ENCODE measurements around the gene DEK. TPM values are rescaled to one million over a fixed set of nuclear protein-coding genes. Genes with fewer than 3 reads are reported as not detected.

The DEK gene
- total RNA-seq, 1 donor from 2014 or later = 64.9 TPM

GRCh38 chr6:18264923-18265377 lies 620 bp upstream of the DEK start:
- intact Hi-C loops (cut with DNase I) = no loop called here
- TF ChIP-seq, protein P1, sequence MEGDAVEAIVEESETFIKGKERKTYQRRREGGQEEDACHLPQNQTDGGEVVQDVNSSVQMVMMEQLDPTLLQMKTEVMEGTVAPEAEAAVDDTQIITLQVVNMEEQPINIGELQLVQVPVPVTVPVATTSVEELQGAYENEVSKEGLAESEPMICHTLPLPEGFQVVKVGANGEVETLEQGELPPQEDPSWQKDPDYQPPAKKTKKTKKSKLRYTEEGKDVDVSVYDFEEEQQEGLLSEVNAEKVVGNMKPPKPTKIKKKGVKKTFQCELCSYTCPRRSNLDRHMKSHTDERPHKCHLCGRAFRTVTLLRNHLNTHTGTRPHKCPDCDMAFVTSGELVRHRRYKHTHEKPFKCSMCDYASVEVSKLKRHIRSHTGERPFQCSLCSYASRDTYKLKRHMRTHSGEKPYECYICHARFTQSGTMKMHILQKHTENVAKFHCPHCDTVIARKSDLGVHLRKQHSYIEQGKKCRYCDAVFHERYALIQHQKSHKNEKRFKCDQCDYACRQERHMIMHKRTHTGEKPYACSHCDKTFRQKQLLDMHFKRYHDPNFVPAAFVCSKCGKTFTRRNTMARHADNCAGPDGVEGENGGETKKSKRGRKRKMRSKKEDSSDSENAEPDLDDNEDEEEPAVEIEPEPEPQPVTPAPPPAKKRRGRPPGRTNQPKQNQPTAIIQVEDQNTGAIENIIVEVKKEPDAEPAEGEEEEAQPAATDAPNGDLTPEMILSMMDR (IDR thresholded peaks at IDR 0.05) = no peak
- Histone ChIP-seq H3K4me3 (peak overlapping the region; percentile 90), H3K27me3 (no peaks in the 10 kb centered on the region), H3K4me1 (peaks cover 14% of the 10 kb centered on the region), H3K27ac (peak overlapping the region; percentile 90), H3K9me3 (no peaks in the 10 kb centered on the region), H3K36me3 (no peaks in the 10 kb centered on the region)
- DNase-seq (no peak), ATAC-seq (no peak)

GRCh38 chr6:18263418-18264218 lies 712 bp downstream of the DEK start:
- Histone ChIP-seq H3K4me1 (peaks cover 15% of the 10 kb centered on the region), H3K27me3 (no peaks in the 10 kb centered on the region), H3K4me3 (peak overlapping the region; percentile 90), H3K9me3 (no peaks in the 10 kb centered on the region), H3K27ac (peak overlapping the region; percentile 90), H3K36me3 (no peaks in the 10 kb centered on the region)
- ATAC-seq (no peak), DNase-seq (no peak)
- intact Hi-C loops (cut with DNase I) = no loop called here
- TF ChIP-seq, protein P1 (IDR thresholded peaks at IDR 0.05) = no peak

GRCh38 chr6:18262702-18263417 lies 1.5 kb downstream of the DEK start:
- Histone ChIP-seq H3K27me3 (no peaks in the 10 kb centered on the region), H3K36me3 (peaks cover 4% of the 10 kb centered on the region), H3K4me3 (peak overlapping the region; percentile 90), H3K4me1 (peaks cover 15% of the 10 kb centered on the region), H3K9me3 (no peaks in the 10 kb centered on the region), H3K27ac (peak overlapping the region; percentile 90)
- DNase-seq = no peak
- TF ChIP-seq, protein P1 (IDR thresholded peaks at IDR 0.05) = no peak
- ATAC-seq = no peak
- intact Hi-C loops (cut with DNase I) = no loop called here

DNA sequence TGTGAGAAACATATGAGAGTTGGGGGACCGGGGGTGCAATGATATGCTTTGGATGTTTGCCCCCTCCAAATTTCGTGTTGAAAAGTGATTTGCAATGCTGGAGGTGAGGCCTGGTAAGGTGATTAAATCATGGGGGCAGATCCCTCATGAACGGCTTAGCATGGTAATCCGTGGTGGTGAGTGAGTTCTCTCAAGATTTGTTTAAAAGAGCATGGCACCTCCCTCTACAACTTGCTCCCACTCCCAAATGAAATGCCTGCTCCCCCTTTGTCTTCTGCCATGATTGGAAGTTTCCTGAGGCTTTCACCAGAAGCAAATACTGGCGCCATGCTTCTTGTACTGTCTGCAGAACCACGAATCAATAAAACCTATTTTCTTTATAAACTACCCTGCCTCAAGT lies 2.5 kb downstream of the DEK start:
- DNase-seq = no peak
- Histone ChIP-seq H3K4me1 (peaks cover 15% of the 10 kb centered on the region), H3K27ac (no peak overlapping the region), H3K27me3 (no peaks in the 10 kb centered on the region), H3K36me3 (peaks cover 14% of the 10 kb centered on the region), H3K9me3 (no peaks in the 10 kb centered on the region), H3K4me3 (no peak overlapping the region)
- no peak for ATAC-seq
- intact Hi-C loops (cut with DNase I) = no loop called here
- TF ChIP-seq, protein P1 (IDR thresholded peaks at IDR 0.05) = no peak

GRCh38 chr6:18260448-18261106 lies 3.8 kb downstream of the DEK start:
- DNase-seq = no peak
- ATAC-seq = peak; percentile 12
- H3K4me1 ChIP-seq = peaks cover 15% of the 10 kb centered on the region
- TF ChIP-seq, protein P1 (IDR thresholded peaks at IDR 0.05) = no peak
- peaks cover 27% of the 10 kb centered on the region for H3K36me3 ChIP-seq
- H3K9me3 ChIP-seq = no peaks in the 10 kb centered on the region
- H3K27me3 ChIP-seq = no peaks in the 10 kb centered on the region
- intact Hi-C loops (cut with DNase I) = no loop called here
- no peak overlapping the region for H3K4me3 ChIP-seq
- peak overlapping the region; percentile 9 for H3K27ac ChIP-seq
